ENCODE measurements around the gene CYP19A1.

CYP19A1 gene

DNA sequence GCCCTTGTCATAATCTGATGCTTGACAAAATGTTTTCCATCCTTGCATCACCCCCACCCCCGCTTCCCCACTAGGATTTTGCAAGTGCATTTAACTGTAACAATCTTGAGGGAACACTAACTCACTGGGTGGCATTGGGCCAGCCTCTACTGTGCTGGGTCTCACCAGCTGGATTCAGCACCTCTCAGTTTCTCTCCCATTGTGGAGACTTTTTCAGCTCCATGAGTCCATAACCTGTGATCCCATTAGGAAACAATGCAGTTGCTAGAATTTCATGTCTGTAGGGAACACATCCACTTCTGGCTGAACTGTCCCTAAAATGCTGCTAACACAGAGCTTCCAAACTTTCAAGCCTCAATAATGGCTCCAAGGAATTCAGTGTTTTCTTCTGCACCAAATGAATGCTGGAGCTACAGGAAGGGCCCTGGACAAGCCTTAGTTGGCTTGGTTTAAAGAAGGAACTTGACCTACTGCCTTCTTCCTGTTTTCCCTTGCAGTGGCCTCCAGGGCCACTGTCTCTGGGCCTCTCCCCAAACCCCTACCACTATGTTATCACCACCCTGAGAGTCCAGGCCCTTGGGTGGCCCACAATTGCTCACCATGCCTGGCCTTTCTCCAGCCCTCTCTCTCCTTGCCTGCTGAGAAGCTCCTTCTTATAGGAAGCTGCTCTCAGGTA lies 15.6 kb downstream of the CYP19A1 start:
- peak; percentile 62 for DNase-seq

- DNase-seq: no peak
These were observed 17.1 kb downstream of the CYP19A1 start for GRCh38 chr15:51321316-51321715.

- DNase-seq: no peak
These were observed 17.6 kb downstream of the CYP19A1 start for GRCh38 chr15:51320843-51321242.

GRCh38 chr15:51319539-51319938 lies 18.9 kb downstream of the CYP19A1 start:
- DNase-seq: no peak

- no peak for DNase-seq
These were observed 19.8 kb downstream of the CYP19A1 start for GRCh38 chr15:51318382-51319150.

DNA sequence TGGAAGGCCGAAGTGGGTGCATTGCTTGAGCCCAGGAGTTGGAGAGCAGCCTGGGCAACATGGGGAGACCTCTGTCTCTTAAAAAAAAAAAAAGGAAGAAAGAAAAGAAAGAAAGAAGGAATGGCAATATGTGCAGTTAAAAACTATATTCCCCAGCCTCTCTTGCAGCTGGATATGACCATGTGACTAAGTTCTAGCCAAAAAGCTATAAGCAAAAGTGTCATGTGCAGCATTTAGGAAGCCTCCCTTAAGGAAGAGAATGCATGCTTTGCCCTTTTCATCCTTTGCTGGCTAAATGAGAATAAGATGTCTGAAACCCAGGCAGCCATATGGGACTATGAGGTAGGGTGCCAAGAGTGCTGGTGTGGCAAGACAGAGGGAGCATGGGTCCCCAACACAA lies 21.8 kb downstream of the CYP19A1 start:
- DNase-seq: no peak

DNA sequence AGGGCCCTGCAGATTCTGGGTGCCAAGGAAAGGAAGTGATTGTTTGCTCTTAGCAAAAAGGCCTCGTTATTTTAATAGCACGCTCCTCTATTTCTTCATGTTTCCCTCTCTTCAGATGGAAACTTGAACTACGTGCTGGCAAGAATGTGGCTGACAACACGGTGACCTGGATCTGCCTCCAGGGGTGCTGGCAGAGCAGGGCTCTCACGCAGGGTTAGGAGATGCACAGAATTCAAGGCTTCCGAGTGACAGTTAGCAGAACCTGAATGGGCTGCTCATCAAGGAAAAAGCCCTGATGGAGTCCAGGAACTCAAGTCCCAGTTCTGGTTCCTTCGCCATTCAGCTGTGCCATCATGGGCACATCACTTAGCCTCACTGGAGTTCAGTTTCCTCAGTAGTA lies 22.7 kb downstream of the CYP19A1 start:
- DNase-seq: no peak

DNA sequence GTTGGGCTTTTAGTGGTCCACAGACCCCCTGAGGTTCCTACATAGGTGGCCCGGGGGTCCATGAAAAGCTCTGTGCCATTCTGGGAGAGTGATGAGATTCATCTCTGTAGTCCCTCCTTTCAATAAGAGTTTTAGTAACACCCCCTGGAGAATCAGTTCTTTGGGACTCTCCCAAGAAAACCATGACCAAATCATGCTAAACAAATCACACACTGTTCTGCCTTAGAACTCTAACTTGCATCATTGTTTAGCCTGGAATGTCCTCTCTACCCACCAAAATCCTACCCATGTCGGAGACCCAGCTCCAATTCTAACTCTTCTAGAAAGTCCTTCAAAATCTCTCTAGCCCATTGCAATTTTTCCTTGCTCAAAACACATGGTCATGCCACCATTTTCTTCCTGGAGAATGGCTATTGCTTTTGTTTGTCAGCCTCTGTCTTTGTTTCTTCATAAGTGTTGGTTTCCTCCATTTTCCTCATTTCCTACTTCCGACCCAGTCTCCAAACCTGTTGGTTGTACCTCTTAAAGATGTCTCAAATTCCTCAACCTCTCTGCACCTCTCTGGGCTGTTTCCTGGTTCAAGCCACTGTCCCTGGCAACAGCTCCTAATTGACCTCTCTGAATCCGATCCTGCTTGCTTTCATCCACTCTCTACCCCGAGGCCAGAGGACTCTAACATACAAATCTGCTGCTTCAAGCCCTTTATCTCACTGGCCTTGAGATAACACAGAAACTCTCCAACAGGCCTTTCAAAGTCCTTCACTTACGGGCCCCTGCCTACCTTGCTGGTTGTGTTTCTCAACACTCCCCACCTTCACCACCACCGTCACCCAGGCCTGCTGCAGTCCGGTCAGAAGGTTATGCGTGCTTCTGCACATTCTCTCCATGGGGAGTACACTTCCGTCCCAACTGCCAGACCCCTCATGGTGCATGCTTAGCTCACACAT lies 23.7 kb downstream of the CYP19A1 start:
- DNase-seq: no peak

GRCh38 chr15:51313644-51314280 lies 24.6 kb downstream of the CYP19A1 start:
- DNase-seq: no peak

- DNase-seq: no peak
These were observed 25.4 kb downstream of the CYP19A1 start for GRCh38 chr15:51313074-51313393.

- no peak for DNase-seq
These were observed 26.0 kb downstream of the CYP19A1 start for GRCh38 chr15:51312166-51313073.

- DNase-seq: no peak
These were observed 26.9 kb downstream of the CYP19A1 start for GRCh38 chr15:51311510-51311909.

- no peak for DNase-seq
These were observed 28.3 kb downstream of the CYP19A1 start for GRCh38 chr15:51310064-51310463.

DNA sequence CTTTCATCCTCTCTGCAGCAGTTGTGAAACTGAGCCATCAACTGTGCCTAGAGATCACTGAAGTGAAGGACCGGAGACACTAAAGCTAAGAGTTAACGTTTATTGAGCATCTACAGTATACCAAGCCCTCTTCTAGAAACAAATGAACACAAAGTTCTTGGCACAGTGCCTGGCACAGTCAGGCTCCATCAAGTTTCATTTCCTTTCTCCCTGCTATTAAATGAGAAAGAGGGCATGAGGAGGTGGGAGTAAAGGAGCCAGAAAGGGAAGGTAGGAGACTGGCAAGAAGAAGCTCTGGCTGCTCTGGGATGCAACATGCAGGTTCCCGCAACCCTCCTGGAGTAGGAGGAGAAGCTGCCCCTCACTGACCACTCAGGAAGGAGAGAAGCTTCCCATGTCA lies 30.6 kb downstream of the CYP19A1 start:
- no peak for DNase-seq

- DNase-seq: no peak
These were observed 31.1 kb downstream of the CYP19A1 start for GRCh38 chr15:51307325-51307724.

GRCh38 chr15:51303462-51303980 lies 34.9 kb downstream of the CYP19A1 start:
- DNase-seq: no peak

GRCh38 chr15:51302480-51302879 lies 35.9 kb downstream of the CYP19A1 start:
- no peak for DNase-seq

GRCh38 chr15:51299187-51300015 lies 39.0 kb downstream of the CYP19A1 start:
- DNase-seq: no peak

- no peak for DNase-seq
These were observed 39.8 kb downstream of the CYP19A1 start for GRCh38 chr15:51298620-51299019.

DNA sequence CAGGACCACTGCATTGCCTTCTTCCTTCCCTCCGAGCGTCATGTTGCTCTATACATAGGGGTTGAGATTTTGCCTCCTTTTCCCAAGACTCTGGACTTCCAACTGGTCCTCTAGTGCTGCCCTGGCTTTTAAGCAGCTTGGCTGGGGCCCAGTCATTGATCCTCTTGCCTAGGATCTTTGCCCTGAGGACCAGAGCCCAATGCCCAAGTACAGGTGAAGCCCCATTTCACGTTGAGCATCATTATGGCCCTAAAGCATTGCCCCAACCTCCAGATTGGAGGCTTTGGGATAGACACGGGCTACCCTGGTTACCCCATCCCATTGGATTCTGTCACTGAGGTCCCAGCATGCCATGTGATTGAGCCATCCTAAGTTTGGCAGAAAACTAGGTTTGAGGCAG lies 47.7 kb downstream of the CYP19A1 start:
- no peak for DNase-seq

DNA sequence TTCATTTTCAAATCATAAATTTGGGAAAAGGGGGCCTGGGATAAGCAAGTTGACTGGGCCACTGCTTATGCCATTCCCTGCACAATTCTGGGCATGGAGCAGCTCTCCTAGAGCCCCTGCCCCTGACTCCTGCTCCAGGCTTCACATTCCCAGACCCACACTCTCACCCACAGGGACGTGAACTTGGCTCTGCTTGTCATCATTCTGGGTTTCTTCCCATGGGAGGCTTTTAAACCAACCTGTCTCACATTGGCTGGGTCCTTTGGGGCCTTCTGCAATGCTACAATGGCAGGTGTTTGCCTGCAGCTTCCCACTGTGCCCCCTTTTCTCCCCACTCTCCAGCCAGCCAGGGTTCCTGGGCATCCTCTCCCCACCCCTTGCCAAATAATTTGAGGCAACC lies 49.1 kb downstream of the CYP19A1 start:
- DNase-seq: no peak

Data from right hindlimb (tissue), 1 donor.